ENCODE results near the gene SMAD5.

The SMAD5 gene

GRCh38 chr5:136094189-136094912, 38.3 kb upstream of the SMAD5 start:
- no peak for TF ChIP-seq CTCF (IDR thresholded peaks at IDR 0.05; ENCODE audit: low read depth, low read length)
- H3K4me3 ChIP-seq (ENCODE audit: low read depth, low read length): no peak overlapping the region

DNA sequence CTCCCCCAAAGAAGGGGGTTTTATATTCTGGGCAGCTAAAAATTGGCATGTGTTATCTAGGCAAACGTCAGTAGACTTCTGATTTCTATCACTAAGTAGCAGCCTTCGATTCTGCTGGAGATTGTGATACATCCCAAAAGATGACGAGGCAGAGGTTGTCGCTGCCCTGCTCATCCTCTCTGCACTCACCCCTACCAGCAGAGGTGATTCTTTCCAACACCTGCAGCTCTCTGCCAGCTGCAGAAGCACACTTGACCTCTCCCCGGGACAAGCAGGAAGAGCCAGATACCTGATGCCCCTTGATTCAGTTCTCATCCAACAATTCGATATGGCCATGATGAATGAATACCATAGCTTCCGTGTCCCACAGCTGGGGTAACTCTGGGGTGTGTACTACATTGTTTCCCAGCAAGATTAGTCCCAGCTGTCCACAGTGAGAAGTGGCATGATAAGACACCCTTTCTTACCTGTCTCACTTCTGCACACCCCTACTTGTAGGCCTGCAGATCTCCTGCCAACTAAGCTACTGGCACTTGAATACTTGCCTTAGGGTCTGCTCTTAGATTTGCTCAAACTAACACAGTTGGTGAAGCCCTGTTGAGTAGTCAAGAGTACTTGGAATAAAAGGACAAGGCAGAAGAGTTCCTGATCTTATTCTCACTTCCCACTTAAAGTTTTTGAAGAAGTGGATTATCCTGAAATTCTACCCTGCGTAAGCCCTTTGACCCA, 37.6 kb upstream of the SMAD5 start:
- no peak overlapping the region for H3K4me3 ChIP-seq (ENCODE audit: low read depth, low read length)
- TF ChIP-seq CTCF (IDR thresholded peaks at IDR 0.05; ENCODE audit: low read depth, low read length): no peak

- no peak overlapping the region for H3K4me3 ChIP-seq (ENCODE audit: low read depth, low read length)
- no peak for TF ChIP-seq CTCF (IDR thresholded peaks at IDR 0.05; ENCODE audit: low read depth, low read length)
Observed at GRCh38 chr5:136098176-136098575, 34.5 kb upstream of the SMAD5 start.

DNA sequence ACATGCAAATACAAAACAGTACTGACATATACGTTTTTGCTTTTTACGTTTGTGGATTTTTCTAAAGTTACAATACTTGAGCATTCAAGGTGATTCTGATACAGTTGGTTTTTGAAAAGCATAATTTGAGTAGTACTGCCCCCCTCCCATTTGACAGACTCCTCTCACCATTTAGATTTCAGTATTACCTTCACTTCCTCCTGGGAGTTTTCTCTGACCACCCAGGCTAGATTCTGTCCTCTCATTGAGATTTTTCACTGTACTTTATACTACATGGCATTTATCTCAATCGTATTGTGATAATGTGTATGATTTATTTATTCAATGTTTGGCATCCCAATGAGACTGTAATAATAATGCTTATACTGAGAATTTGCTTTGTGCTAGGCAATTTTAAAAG, 32.8 kb upstream of the SMAD5 start:
- no peak for TF ChIP-seq CTCF (IDR thresholded peaks at IDR 0.05; ENCODE audit: low read depth, low read length)
- H3K4me3 ChIP-seq (ENCODE audit: low read depth, low read length): no peak overlapping the region

DNA sequence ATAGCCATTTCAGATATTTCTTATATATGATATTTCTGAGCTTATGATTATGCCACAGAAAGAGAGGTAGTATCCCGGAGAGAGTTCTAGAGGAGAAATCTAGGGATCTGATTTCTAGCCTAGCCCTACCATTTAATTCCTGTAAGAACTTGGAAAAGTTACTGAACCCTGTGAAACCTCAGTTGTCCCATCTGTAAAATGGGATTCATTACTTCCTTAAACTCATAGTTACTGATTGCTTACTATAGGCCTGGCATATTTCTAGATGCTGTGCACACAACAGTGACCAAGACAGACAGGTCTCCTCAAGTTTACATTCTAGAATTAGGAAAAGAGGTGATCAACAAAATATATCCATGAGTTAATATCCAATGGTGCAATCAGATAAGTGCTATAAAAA, 30.8 kb upstream of the SMAD5 start:
- no peak overlapping the region for H3K4me3 ChIP-seq (ENCODE audit: low read depth, low read length)
- no peak for TF ChIP-seq CTCF (IDR thresholded peaks at IDR 0.05; ENCODE audit: low read depth, low read length)

GRCh38 chr5:136103118-136103517, 29.5 kb upstream of the SMAD5 start:
- TF ChIP-seq CTCF (IDR thresholded peaks at IDR 0.05; ENCODE audit: low read depth, low read length): no peak
- H3K4me3 ChIP-seq (ENCODE audit: low read depth, low read length): no peak overlapping the region

DNA sequence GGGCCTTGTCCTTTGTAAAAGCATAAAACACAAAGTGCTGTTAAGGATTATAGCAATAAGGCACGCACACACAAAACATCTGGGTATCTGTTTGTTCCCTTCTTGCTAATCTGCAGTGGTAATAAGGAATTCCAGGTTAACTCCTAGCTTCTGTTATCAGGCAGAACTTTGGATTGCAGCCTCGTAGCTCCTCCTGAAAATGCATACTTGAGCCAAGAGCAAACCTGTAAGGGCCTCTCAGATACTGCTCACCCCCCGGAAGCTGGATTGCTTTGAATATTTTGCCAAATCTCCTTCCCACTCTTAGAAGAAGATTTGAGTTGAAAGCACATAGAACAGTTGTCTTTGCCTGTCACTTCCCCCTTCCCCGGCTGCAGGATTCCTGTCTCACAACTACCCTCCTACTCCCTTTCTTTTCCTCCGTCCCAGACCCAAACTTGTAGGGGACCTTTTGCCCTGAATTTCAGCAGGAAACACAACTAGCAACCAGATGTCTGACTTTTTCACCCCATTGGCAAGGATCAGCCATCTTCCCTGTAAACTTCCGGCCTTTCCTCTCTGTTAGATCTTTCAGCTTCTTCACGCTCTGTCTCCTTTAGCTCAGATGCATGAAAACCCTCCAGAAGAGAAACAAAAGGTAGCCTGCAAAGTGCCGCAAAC, 28.2 kb upstream of the SMAD5 start:
- TF ChIP-seq CTCF (IDR thresholded peaks at IDR 0.05; ENCODE audit: low read depth, low read length): no peak
- H3K4me3 ChIP-seq (ENCODE audit: low read depth, low read length): no peak overlapping the region
